PFSK-1 (cell line): ENCODE measurements around the gene LPCAT1.

Experiments
- FOXP2 ChIP-seq: optimal IDR thresholded peaks from 2 replicates; pipeline ENCODE3; 2011; ENCODE audit warnings: borderline replicate concordance, control low read depth, inconsistent platforms; ENCODE audit not compliant: insufficient read depth; ENCODE audit errors: extremely low read length, extremely low read depth
- POLR2AphosphoS5 ChIP-seq: IDR thresholded peaks from 2 replicates; pipeline ENCODE4 v1.6.1; 2012; ENCODE audit warnings: low read depth, mild to moderate bottlenecking, control low read depth, low read length, moderate library complexity
- REST ChIP-seq, 2 experiments: IDR thresholded peaks; 2 replicates each; pipeline versions ENCODE4 v1.6.1 to v1.8.0; 2011 to 2012; ENCODE audit warnings: low read depth in 2 of 2, low read length in 2 of 2, control low read depth in 1 of 2, inconsistent platforms in 1 of 2, mild to moderate bottlenecking in 1 of 2, moderate library complexity in 1 of 2; ENCODE audit not compliant: insufficient read depth in 1 of 2
- SIN3A ChIP-seq: IDR thresholded peaks from 2 replicates; pipeline ENCODE4 v1.6.1; 2012; ENCODE audit warnings: mild to moderate bottlenecking, low read length, moderate library complexity, borderline replicate concordance; ENCODE audit not compliant: insufficient read depth
- TAF1 ChIP-seq: IDR thresholded peaks from 2 replicates; pipeline ENCODE4 v1.6.1; 2012; ENCODE audit warnings: low read length, control low read depth, borderline replicate concordance; ENCODE audit not compliant: insufficient read depth

Gene LPCAT1

GRCh38 chr5:1471997-1472963, 51.5 kb downstream of the LPCAT1 start:
- TF ChIP-seq SIN3A: no peak
- peak; percentile 31; the same call in 1 of the 2 replicates for TF ChIP-seq POLR2AphosphoS5

- TF ChIP-seq TAF1: no peak
- TF ChIP-seq FOXP2: no peak
- no peak for TF ChIP-seq REST (IDR thresholded peaks at IDR 0.05; ENCODE audit: insufficient read depth in 1 of 2, low read depth in 2 of 2, low read length in 2 of 2)
Observed at GRCh38 chr5:1471240-1471853, 52.4 kb downstream of the LPCAT1 start.

GRCh38 chr5:1470762-1471211, 53.0 kb downstream of the LPCAT1 start:
- TF ChIP-seq TAF1 (no peak), FOXP2 (no peak), SIN3A (no peak), POLR2AphosphoS5 (no peak), REST (IDR thresholded peaks at IDR 0.05; ENCODE audit: insufficient read depth in 1 of 2, low read depth in 2 of 2, low read length in 2 of 2) (no peak)

- TF ChIP-seq SIN3A (no peak), FOXP2 (no peak), REST (IDR thresholded peaks at IDR 0.05; ENCODE audit: insufficient read depth in 1 of 2, low read depth in 2 of 2, low read length in 2 of 2) (no peak), TAF1 (no peak), POLR2AphosphoS5 (no peak)
Observed at GRCh38 chr5:1468629-1469527, 54.9 kb downstream of the LPCAT1 start.

- TF ChIP-seq FOXP2: no peak
- TF ChIP-seq TAF1: no peak
- TF ChIP-seq POLR2AphosphoS5: no peak
- TF ChIP-seq SIN3A: no peak
- no peak for TF ChIP-seq REST (IDR thresholded peaks at IDR 0.05; ENCODE audit: insufficient read depth in 1 of 2, low read depth in 2 of 2, low read length in 2 of 2)
Observed at GRCh38 chr5:1468247-1468612, 55.5 kb downstream of the LPCAT1 start.
